AG09319 (cell line): Measurements from ENCODE around the gene RDM1.

Experiments used
- DNase-seq: peaks from one replicate; pipeline ENCODE4 v3.0.0-alpha.2; 2010; ENCODE audit warnings: low read depth; ENCODE audit errors: extremely low read depth
- TF ChIP-seq, protein P1 (sequence below): IDR thresholded peaks from 2 replicates; pipeline ENCODE4 v1.5.1; 2011; ENCODE audit warnings: low read depth, mild to moderate bottlenecking, inconsistent platforms, low read length, moderate library complexity

The RDM1 gene

DNA sequence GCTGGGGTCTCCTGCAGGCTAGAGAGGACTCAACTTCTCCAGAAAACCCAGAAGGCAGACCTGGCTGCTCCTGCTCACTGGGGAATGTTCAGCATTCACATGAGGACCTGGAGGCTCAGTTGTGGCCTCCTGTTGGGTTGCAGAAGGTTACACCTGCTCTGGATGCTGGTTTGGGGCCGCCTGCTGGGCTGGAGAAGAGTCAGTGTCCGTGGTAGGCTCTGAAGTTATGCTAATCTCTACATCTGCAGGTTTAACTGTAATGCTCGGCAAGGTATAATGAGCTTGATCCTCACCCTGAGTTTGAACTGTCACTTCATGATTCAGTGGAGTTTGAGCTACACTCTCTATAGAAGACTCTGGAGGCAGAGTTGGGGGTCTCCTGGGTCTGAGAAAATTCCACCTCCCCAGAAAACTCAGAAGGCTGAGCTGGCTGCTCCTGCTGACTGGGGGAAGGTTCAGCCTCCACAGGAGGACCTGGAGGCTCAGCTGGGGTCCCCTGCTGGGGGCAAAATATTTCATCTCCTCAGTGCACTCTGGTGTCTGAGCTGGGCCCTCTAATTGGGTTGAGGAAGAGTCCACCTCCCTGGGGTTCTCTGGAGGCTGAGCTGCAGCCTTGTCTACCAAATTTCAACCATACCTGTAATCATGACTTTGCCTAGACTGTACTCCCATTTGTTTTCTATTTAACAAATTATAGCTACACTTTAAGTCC, 23.5 kb downstream of the RDM1 start:
- TF ChIP-seq, protein P1, sequence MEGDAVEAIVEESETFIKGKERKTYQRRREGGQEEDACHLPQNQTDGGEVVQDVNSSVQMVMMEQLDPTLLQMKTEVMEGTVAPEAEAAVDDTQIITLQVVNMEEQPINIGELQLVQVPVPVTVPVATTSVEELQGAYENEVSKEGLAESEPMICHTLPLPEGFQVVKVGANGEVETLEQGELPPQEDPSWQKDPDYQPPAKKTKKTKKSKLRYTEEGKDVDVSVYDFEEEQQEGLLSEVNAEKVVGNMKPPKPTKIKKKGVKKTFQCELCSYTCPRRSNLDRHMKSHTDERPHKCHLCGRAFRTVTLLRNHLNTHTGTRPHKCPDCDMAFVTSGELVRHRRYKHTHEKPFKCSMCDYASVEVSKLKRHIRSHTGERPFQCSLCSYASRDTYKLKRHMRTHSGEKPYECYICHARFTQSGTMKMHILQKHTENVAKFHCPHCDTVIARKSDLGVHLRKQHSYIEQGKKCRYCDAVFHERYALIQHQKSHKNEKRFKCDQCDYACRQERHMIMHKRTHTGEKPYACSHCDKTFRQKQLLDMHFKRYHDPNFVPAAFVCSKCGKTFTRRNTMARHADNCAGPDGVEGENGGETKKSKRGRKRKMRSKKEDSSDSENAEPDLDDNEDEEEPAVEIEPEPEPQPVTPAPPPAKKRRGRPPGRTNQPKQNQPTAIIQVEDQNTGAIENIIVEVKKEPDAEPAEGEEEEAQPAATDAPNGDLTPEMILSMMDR, result no peak
- no peak for DNase-seq

DNA sequence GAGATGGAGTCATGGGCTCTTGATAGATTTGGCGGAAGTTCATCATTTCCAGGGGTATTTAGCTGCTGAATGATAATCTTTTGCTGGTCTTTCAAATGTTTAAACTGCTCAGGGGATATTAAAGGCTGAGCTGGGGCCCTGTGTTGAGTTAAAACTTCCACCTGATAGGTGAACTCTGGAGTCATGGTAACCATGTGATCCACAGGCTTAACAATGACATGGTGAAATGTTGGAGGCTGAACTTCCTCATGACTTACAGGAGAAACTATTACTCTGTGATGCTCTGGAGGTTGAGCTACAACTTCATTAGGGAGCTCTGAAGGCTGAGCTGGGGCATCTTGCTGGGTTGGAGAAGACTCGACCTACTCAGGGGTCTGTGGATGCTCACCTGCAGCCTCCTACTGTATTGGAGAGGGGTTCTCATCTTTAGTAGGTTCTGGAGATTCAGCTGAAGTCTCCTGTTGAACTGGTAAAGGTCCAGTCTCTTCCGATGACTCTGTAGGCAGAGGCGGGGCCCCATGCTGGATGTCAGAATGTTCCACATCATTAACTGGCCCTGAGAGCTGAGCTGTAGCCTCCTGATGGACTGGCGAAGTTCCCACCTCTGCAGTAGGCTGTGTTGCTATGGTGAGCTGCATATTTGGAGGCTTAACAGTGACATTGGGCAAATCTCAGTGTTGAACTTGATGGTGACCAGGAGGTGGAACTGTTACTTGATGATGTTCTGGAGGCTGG, 24.2 kb downstream of the RDM1 start:
- TF ChIP-seq, protein P1, result no peak
- DNase-seq, result no peak

DNA sequence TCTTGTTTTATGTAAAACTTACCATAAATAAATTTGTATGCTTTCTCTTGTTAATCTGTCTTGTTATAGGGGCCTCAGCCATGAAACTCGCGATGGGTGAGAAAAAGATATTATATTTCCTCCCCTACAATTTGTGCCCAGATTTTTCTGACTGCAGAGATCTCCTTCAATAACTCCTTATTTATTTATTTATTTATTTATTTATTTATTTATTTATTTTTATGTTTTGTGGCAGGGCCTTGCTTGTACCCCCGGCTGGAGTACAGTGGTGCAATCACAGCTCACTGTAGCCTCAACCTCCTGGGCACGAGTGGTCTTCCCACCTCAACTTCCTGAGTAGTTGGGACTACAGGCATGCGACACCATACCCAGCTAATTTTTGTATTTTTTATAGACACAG, 27.1 kb downstream of the RDM1 start:
- TF ChIP-seq, protein P1, result no peak
- DNase-seq, result no peak

DNA sequence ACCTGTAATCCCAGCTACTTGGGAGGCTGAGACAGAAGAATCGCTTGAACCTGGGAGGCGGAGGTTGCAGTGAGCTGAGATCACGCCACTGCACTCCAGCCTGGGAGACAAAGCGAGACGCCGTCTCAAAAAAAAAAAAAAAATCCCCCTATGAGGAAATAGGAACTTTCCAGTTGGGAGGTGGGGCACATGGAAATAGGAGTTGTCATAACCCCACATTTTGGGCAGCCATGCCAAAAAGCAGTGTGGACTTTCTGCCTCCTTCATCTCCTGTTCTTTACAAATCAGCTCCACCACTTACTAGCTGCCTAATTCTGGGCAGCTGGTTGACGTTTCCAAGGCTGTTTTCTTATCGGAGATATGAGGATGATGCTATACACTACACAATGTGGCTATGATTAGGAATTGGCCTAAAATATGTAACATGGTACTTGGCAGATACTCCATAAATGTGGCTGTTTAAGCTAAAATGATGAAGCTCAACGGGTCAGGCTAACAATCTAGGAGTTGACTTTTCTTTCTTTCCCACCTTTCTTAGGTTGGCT, 28.9 kb downstream of the RDM1 start:
- TF ChIP-seq, protein P1, result no peak
- no peak for DNase-seq

DNA sequence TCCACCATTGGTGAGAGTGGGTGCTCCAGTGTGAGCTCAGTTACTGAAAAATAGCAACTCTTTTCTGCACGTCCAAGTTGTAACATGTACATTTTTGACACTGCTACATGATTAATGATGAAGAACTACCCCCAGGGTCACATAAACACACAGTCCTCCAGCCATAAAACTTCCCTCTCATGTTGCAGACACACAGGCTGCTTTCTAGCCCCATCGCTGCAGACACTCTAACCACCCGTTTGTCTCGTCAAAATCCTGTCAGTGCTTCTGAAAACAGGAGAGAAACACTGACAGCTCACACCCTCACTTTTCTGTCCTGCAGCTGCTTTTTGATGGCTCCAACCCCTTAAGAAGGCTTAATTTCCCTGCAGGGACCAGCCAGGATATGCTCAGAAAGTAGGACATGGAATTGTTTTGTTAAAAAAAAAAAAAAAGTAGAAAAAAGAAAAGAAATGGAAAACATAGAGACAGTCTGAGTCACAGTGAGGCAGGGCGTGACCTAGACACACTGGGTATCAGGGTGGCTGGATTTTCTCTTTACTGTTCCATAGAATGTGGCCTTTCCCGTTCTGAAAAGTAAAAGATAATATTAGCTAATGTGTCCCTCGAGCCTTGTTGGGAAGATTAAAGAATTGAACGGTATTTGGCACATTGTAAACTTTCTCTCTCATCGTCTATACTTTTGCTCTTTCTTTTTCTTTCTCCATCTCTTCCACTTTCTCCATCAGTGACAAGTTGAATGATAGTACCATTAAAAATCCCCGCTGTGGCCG, 29.7 kb downstream of the RDM1 start:
- DNase-seq, result no peak
- TF ChIP-seq, protein P1, result no peak

DNA sequence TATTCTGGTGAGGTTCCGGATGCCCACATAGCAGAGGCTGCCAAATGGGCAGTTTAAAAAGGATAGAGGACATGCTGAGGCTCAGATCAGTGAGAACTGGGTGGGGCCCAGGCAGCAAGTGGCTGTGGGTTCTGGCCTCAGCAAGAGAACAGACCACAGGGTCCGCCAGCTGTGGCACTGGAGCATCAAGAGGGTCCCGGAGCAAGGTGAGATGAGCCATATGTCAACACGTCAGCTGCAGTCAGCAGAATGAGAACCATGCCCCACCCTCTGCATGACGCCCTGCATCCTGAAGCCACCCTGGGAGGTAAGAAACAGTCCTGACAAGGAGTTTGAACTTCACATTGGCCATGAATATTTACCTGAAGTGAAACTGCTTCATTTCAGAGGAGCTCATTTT, 30.3 kb downstream of the RDM1 start:
- TF ChIP-seq, protein P1, result no peak
- DNase-seq, result no peak
